Measurements from ENCODE around the gene NRG2. TPM values are rescaled to one million over a fixed set of nuclear protein-coding genes. Genes with fewer than 3 reads are reported as not detected.

Gene NRG2
- total RNA-seq, 1 donor from 2014 or later = 0.81 TPM

DNA sequence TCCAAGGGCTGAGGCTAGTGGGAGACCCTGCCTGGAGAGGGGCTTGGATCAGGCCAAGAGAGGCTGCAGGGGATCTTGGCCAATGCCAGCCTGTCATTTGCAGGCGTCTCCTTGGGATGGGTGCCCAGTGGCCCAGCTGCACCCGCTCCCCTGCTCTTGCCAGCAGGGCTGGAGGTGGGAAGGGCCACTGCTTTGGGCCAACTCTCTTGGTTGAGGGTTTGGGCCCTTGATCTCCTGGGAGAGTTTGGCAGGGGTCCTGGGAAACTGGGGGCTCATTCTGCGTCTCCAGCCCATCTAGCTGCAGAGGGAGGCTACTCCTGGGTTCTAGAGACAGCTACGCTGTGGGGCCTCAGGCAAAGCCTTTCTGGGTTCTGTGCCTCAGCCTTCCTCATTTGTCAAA, 237.0 kb downstream of the NRG2 start:
- TF ChIP-seq, protein P1, sequence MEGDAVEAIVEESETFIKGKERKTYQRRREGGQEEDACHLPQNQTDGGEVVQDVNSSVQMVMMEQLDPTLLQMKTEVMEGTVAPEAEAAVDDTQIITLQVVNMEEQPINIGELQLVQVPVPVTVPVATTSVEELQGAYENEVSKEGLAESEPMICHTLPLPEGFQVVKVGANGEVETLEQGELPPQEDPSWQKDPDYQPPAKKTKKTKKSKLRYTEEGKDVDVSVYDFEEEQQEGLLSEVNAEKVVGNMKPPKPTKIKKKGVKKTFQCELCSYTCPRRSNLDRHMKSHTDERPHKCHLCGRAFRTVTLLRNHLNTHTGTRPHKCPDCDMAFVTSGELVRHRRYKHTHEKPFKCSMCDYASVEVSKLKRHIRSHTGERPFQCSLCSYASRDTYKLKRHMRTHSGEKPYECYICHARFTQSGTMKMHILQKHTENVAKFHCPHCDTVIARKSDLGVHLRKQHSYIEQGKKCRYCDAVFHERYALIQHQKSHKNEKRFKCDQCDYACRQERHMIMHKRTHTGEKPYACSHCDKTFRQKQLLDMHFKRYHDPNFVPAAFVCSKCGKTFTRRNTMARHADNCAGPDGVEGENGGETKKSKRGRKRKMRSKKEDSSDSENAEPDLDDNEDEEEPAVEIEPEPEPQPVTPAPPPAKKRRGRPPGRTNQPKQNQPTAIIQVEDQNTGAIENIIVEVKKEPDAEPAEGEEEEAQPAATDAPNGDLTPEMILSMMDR (IDR thresholded peaks at IDR 0.05; ENCODE audit: partially characterized antibody, unreplicated experiment) = no peak
- no peaks in the 10 kb centered on the region for H3K36me3 Mint-ChIP-seq (ENCODE audit: unreplicated experiment)
- peaks cover 1% of the 10 kb centered on the region for H3K4me1 Mint-ChIP-seq (ENCODE audit: low read depth, unreplicated experiment)
- peaks cover 9% of the 10 kb centered on the region for H3K9me3 Mint-ChIP-seq (ENCODE audit: unreplicated experiment)
- no peak for DNase-seq
- no peak overlapping the region for H3K27ac Mint-ChIP-seq (ENCODE audit: unreplicated experiment)
- no peak overlapping the region for H3K4me3 Mint-ChIP-seq (ENCODE audit: unreplicated experiment)
- H3K27me3 Mint-ChIP-seq (ENCODE audit: unreplicated experiment) = peaks cover 9% of the 10 kb centered on the region

DNA sequence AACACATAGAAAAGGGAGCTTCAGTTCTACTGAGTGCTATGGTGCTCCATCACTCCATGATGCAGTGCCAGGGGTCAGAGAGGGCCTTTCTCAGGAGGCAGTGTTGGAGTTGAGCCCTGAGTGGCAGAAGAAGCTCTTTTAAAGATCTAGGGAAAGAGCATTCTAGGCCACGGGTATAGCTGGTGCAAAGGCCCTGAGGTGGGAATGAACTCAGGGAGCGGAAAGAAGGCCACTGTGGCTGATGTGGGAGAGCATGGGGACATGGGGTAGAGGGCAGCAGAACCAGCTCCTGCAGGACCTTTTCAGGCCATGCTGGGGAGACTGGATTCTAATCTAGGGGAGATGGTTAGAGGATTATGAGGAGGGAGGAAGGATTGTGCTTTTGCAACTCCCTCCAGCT, 237.6 kb downstream of the NRG2 start:
- Mint-ChIP-seq H3K9me3 (ENCODE audit: unreplicated experiment) (peaks cover 9% of the 10 kb centered on the region), H3K27me3 (ENCODE audit: unreplicated experiment) (peaks cover 9% of the 10 kb centered on the region), H3K4me3 (ENCODE audit: unreplicated experiment) (peak overlapping the region; percentile 25), H3K4me1 (ENCODE audit: low read depth, unreplicated experiment) (peaks cover 1% of the 10 kb centered on the region), H3K27ac (ENCODE audit: unreplicated experiment) (no peak overlapping the region), H3K36me3 (ENCODE audit: unreplicated experiment) (no peaks in the 10 kb centered on the region)
- TF ChIP-seq, protein P1 (IDR thresholded peaks at IDR 0.05; ENCODE audit: partially characterized antibody, unreplicated experiment) = no peak
- no peak for DNase-seq

DNA sequence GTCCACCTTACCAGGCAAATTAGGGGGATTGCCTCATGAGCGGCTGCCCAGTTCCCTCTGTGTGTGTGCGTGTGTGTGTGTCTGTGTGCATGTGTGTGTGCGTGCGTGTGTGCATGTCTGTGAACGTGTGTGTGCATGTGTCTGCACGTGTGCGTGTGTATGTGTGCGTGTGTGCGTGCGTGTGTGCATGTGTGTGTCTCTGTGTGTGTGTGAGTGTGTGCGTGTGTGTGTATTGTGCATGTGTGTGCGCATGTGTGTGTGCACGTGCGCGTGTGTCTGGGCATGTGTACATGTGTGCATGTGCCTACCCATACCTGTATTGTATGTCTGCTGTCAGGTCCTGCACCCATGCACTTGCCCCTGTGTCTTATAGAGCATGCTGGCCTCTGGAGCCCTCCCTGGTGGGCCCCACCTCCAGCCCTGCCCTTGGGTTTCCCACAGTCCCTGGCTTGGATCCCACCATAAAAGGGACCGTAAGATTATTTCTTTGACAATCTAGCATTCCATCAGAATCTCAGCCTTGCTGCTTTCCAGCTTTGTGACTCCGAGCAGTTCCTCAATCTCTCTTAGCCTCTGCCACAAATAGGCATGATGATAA, 238.2 kb downstream of the NRG2 start:
- DNase-seq = no peak
- Mint-ChIP-seq H3K4me3 (ENCODE audit: unreplicated experiment) (no peak overlapping the region), H3K27me3 (ENCODE audit: unreplicated experiment) (peaks cover 7% of the 10 kb centered on the region), H3K9me3 (ENCODE audit: unreplicated experiment) (peaks cover 9% of the 10 kb centered on the region), H3K4me1 (ENCODE audit: low read depth, unreplicated experiment) (peaks cover 1% of the 10 kb centered on the region), H3K27ac (ENCODE audit: unreplicated experiment) (no peak overlapping the region), H3K36me3 (ENCODE audit: unreplicated experiment) (no peaks in the 10 kb centered on the region)
- TF ChIP-seq, protein P1 (IDR thresholded peaks at IDR 0.05; ENCODE audit: partially characterized antibody, unreplicated experiment) = no peak

DNA sequence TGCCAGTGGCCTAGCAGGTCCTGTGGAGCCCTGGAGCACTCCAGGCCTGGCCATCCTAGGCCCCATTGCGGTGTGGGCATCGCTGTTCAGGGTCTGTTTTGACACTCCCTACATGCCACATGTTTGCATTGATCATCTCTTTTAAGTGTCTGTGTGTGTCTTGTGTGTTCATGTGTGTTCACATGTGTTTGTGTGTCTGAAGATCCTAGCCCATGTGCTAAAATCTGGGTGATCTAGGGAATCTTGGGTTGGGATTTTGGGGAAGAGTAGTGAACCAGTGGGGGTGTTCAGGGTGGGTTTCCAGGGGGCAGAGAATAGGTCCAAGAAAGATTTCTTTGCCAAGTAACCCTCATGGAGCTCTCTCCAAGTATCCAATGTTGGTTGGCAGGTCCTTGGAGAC, 239.1 kb downstream of the NRG2 start:
- H3K4me1 Mint-ChIP-seq (ENCODE audit: low read depth, unreplicated experiment) = peaks cover 1% of the 10 kb centered on the region
- TF ChIP-seq, protein P1 (IDR thresholded peaks at IDR 0.05; ENCODE audit: partially characterized antibody, unreplicated experiment) = no peak
- peaks cover 7% of the 10 kb centered on the region for H3K27me3 Mint-ChIP-seq (ENCODE audit: unreplicated experiment)
- no peaks in the 10 kb centered on the region for H3K36me3 Mint-ChIP-seq (ENCODE audit: unreplicated experiment)
- no peak for DNase-seq
- H3K4me3 Mint-ChIP-seq (ENCODE audit: unreplicated experiment) = no peak overlapping the region
- peaks cover 9% of the 10 kb centered on the region for H3K9me3 Mint-ChIP-seq (ENCODE audit: unreplicated experiment)
- no peak overlapping the region for H3K27ac Mint-ChIP-seq (ENCODE audit: unreplicated experiment)

DNA sequence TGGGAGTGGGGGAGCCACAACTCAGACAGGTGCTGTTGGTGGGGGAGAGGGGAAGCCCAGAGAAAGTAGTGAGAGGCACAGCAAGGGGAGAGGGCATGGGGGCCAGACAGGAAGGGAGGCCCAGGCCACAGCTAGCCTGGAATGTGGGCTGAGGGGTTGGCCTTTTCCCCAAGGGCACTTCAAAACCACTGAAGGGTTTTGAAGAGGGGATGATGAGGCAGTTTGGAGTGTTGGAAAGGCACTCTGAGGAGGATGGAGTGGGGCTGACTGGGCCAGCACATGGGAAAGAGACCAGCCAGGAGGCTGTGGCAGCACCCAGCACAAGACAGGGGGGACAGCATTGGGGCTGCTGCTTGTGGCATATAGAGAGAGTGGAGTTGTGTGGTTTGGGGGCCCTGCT, 243.7 kb downstream of the NRG2 start:
- TF ChIP-seq, protein P1 (IDR thresholded peaks at IDR 0.05; ENCODE audit: partially characterized antibody, unreplicated experiment) = no peak
- H3K4me3 Mint-ChIP-seq (ENCODE audit: unreplicated experiment) = no peak overlapping the region
- peaks cover 5% of the 10 kb centered on the region for H3K9me3 Mint-ChIP-seq (ENCODE audit: unreplicated experiment)
- peaks cover 5% of the 10 kb centered on the region for H3K4me1 Mint-ChIP-seq (ENCODE audit: low read depth, unreplicated experiment)
- peaks cover 2% of the 10 kb centered on the region for H3K36me3 Mint-ChIP-seq (ENCODE audit: unreplicated experiment)
- H3K27ac Mint-ChIP-seq (ENCODE audit: unreplicated experiment) = no peak overlapping the region
- no peak for DNase-seq
- peaks cover 15% of the 10 kb centered on the region for H3K27me3 Mint-ChIP-seq (ENCODE audit: unreplicated experiment)
